Heart left ventricle (tissue), 16 donors: ENCODE data around the gene CTSO. TPM values are rescaled to one million over a fixed set of nuclear protein-coding genes. Genes with fewer than 3 reads are reported as not detected.

Experiments used
- ATAC-seq, 4 donors: fragments of 200-7000 bp; cut with Tn5 transposase; one replicate each; pipeline ENCODE4 v1.9.1; 2020 to 2022; ENCODE audit warnings: moderate library complexity in 4 of 4, mild to moderate bottlenecking in 3 of 4, moderate number of reproducible peaks in 1 of 4
- DNase-seq, 5 donors: peaks; one replicate each; pipeline ENCODE4 v3.0.0-alpha.2; 2020
- H3K27ac ChIP-seq, 12 donors: fragments of 200-600 bp; sonication (generic) in 4 of 12; one replicate each; pipeline versions ENCODE4 v1.5.0 to v1.8.0; 2016 to 2022; ENCODE audit warnings: mild to moderate bottlenecking in 2 of 12
- H3K27me3 ChIP-seq, 9 donors: fragments of 200-600 bp; sonication (generic) in 2 of 9; one replicate each; pipeline versions ENCODE4 v1.5.1 to v1.8.0; 2016 to 2022; ENCODE audit warnings: mild to moderate bottlenecking in 3 of 9
- H3K36me3 ChIP-seq, 9 donors: fragments of 200-600 bp; sonication (generic) in 2 of 9; one replicate each; pipeline versions ENCODE4 v1.5.0 to v1.8.0; 2018 to 2022; ENCODE audit warnings: mild to moderate bottlenecking in 2 of 9
- H3K4me1 ChIP-seq, 12 donors: fragments of 200-600 bp; sonication (generic) in 4 of 12; one replicate each; pipeline versions ENCODE4 v1.5.0 to v1.8.0; 2016 to 2022; ENCODE audit warnings: mild to moderate bottlenecking in 3 of 12
- H3K4me3 ChIP-seq, 12 donors: fragments of 200-600 bp; sonication (generic) in 4 of 12; one replicate each; pipeline versions ENCODE4 v1.5.0 to v1.8.0; 2017 to 2022; ENCODE audit warnings: mild to moderate bottlenecking in 9 of 12, moderate library complexity in 4 of 12
- H3K9me3 ChIP-seq, 12 donors: fragments of 200-600 bp; sonication (generic) in 4 of 12; one replicate each; pipeline versions ENCODE4 v1.5.0 to v1.8.0; 2016 to 2022; ENCODE audit warnings: mild to moderate bottlenecking in 1 of 12
- POLR2A ChIP-seq, 2 donors: fragments of 450-650 bp; IDR thresholded peaks; one replicate each; pipeline ENCODE4 v1.6.1; 2017; ENCODE audit warnings: antibody characterized with exemption in 2 of 2, mild to moderate bottlenecking in 2 of 2, moderate library complexity in 2 of 2
- WGBS, 4 donors: extraction: QIAGEN DNeasy Blood & Tissue Kit in 2 of 4; methylation state at CpG; one replicate each; pipeline versions ENCODE4 v1.1.5 to v1.1.7; 2013 to 2018; 5-methylcytosine and 5-hydroxymethylcytosine counted together
- intact Hi-C, 10 donors: fragments of 100-400 bp; cut with DNase I; formaldehyde crosslinking; loops; one replicate each; pipeline versions ENCODE4 v1.11.1 to v1.14.2; 2022
- polyA plus RNA-seq, 2 donors: library from polyadenylated mRNA; stranded (reverse); fragments of 200-250 nt; gene quantifications; one replicate each; pipeline ENCODE4 v1.2.3, GENCODE V29; 2013
- total RNA-seq, 9 donors: library from RNA; depleted of rRNA in 2 of 9; stranded (reverse); fragments of >200 nt in 2 of 9; fragmentation: NEBNext Ultra II Directional in 3 of 9; extraction: Animal tissue kit (Norgen Biotek cat#: 25700) in 3 of 9; gene quantifications; one replicate each; pipeline versions ENCODE4 v1.1.0 to v1.2.4, GENCODE V29; 2016 to 2023
- TF ChIP-seq, protein P1 (sequence below), 12 donors: fragments of 200-600 bp; sonication (generic) in 4 of 12; IDR thresholded peaks; one replicate each; pipeline versions ENCODE4 v1.5.0 to v1.8.0; 2018 to 2022; ENCODE audit warnings: antibody characterized with exemption in 12 of 12, mild to moderate bottlenecking in 5 of 12
- donor health status: ischemic (EF 13 %, LVEDD 7.1; RV severe dilation, severe dysfunction).
- donor health status: healthy with polysubstance abuse.
- donor health status: DM: no; HTN: yes; CAD: no.
- donor health status: DM: no; HTN: no; CAD: no.
- donor health status: ischemic (EF 25% LVEDD 6.9; RV normal size, moderate dysfunction).
- donor health status: ischemic (EF 25% LVEDD 5.7; RV mildly dilated, moderate dysfunction).
- donor health status: healthy.
- donor health status: DM: yes; HTN: yes; CAD: no.
- donor health status: ischemic (EF 35%, LVEDD 5.7; RV mildly dilated, moderate dysfunction).
- donor health status: nonischemic (EF 11% LVEDD 7.7; RV severe dilation, severe dysfunction).
- donor health status: DM: yes; HTN: yes; CAD: no.
- donor health status: PGD.
- donor health status: ischemic (EF 29% LVEDD 5.4; RV normal size, mild dysfunction).
- donor health status: nonischemic (EF 23%, LVEDD 6.1; RV moderate dilation, normal function).

CTSO gene
- total and polyA plus RNA-seq, 11 donors, result 2.6 to 26.0 (median 7.0) TPM

DNA sequence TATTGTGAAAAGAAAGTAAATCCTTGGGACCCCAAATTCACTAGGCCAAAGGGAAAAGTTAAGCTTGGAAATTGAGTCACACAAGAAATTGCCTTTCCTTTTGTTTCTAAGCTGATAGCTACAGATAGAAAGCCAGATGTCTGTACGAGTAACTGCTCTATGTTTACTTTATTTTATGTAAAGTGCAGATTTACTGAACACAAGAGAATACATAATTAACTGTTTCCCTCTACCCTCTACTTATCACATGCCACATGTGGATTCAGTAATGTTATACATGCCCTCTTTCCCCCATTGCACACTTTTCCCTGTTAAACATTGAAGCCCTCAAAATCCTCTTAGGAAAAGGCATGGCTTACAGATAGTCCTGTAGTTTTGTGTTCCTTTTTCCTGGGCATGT is 66.6 kb downstream of the CTSO start:
- TF ChIP-seq, protein P1, sequence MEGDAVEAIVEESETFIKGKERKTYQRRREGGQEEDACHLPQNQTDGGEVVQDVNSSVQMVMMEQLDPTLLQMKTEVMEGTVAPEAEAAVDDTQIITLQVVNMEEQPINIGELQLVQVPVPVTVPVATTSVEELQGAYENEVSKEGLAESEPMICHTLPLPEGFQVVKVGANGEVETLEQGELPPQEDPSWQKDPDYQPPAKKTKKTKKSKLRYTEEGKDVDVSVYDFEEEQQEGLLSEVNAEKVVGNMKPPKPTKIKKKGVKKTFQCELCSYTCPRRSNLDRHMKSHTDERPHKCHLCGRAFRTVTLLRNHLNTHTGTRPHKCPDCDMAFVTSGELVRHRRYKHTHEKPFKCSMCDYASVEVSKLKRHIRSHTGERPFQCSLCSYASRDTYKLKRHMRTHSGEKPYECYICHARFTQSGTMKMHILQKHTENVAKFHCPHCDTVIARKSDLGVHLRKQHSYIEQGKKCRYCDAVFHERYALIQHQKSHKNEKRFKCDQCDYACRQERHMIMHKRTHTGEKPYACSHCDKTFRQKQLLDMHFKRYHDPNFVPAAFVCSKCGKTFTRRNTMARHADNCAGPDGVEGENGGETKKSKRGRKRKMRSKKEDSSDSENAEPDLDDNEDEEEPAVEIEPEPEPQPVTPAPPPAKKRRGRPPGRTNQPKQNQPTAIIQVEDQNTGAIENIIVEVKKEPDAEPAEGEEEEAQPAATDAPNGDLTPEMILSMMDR (IDR thresholded peaks at IDR 0.05), result no peak
- no peak for TF ChIP-seq POLR2A (IDR thresholded peaks at IDR 0.05)
- WGBS, 4 donors, result 56 to 70% (median 68%) methylated on average over 1 of the region's 1 CpG
- Histone ChIP-seq H3K27ac (no peak overlapping the region), H3K4me1 (peaks cover 0 to 16% (median 0%) of the 10 kb centered on the region in 12 donors), H3K4me3 (no peak overlapping the region), H3K36me3 (no peaks in the 10 kb centered on the region), H3K27me3 (no peaks in the 10 kb centered on the region), H3K9me3 (peaks cover 0 to 10% (median 0%) of the 10 kb centered on the region in 12 donors)
- intact Hi-C loops, result no loop called here
- no peak for ATAC-seq
- DNase-seq, result no peak

DNA sequence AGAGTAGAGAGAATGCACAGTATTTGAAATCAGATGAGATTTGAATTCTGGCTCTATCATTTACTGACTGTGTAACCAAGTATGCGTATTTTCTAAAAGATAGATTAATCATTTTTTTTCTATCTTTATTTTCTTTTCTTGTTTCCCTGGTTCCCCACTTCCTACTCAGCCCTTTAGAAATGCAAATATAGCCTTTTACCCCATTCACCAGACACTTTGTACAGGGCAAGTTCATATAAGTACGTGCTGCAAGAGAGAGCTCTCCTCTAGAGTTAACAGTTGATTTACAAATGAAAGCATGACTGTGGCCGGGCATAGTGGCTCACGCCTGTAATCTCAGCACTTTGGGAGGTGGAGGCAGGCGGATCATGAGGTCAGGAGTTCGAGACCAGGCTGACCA is 68.0 kb downstream of the CTSO start:
- peaks cover 0 to 16% (median 0%) of the 10 kb centered on the region in 12 donors for H3K4me1 ChIP-seq
- no peak for ATAC-seq
- H3K9me3 ChIP-seq, result peaks cover 0 to under 1% (median 0%) of the 10 kb centered on the region in 12 donors
- H3K4me3 ChIP-seq, result no peak overlapping the region
- no peaks in the 10 kb centered on the region for H3K27me3 ChIP-seq
- 56 to 64% (median 64%) methylated on average over 6 of the region's 6 CpGs for WGBS, 4 donors
- TF ChIP-seq POLR2A (IDR thresholded peaks at IDR 0.05), result no peak
- TF ChIP-seq, protein P1 (IDR thresholded peaks at IDR 0.05), result no peak
- intact Hi-C loops, result no loop called here
- no peaks in the 10 kb centered on the region for H3K36me3 ChIP-seq
- no peak for DNase-seq
- H3K27ac ChIP-seq, result no peak overlapping the region

DNA sequence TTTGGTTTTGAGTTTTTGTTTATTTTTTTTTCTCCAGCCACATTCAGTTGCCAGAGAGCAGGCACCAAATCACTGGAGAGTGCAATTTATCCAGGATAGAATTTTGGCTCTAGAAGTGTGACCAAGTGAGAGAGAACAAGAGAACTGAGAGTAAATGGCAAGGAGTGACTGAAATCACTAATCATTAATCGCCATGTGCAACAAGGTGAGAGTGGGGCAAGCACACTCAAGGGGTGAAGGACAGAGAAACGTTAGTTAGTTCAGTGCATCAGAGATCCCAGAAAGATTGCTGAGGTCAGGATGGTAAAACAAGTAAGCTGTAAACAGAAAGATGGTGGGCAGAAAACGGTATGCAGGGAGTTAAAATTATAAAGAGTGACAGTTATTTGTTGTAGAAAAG is 69.8 kb downstream of the CTSO start:
- Histone ChIP-seq H3K36me3 (no peaks in the 10 kb centered on the region), H3K27ac (no peak overlapping the region), H3K27me3 (no peaks in the 10 kb centered on the region), H3K9me3 (no peaks in the 10 kb centered on the region), H3K4me3 (no peak overlapping the region), H3K4me1 (peaks cover 0 to 5% (median 0%) of the 10 kb centered on the region in 12 donors)
- WGBS, 4 donors, result 75 to 85% (median 79%) methylated on average over 3 of the region's 3 CpGs
- ATAC-seq (no peak), DNase-seq (no peak)
- TF ChIP-seq, protein P1 (IDR thresholded peaks at IDR 0.05), result no peak
- TF ChIP-seq POLR2A (IDR thresholded peaks at IDR 0.05), result no peak
- intact Hi-C loops, result no loop called here

DNA sequence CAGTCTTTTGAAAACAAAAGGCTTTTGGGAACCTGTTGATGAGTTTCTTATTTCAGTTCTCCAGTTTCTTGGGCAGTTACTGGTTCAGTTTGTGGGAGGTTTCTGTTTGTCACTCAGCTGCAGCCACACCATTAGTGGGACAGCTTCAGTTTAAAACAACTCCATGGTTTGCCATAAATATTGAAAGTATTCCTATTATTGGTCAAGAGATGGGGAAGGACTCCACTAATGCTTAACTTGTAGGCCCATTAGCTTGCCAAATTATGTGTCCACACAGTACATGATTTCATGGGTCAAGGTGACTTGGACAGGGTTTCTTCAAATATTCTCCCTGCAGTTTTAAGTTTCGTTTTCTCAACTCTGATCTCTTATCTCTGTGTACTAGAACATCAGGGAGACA is 72.1 kb downstream of the CTSO start:
- no peak for ATAC-seq
- no peak overlapping the region for H3K4me3 ChIP-seq
- no peaks in the 10 kb centered on the region for H3K36me3 ChIP-seq
- 56 to 62% (median 60%) methylated on average over 1 of the region's 1 CpG for WGBS, 4 donors
- H3K27me3 ChIP-seq, result no peaks in the 10 kb centered on the region
- intact Hi-C loops, result no loop called here
- TF ChIP-seq POLR2A (IDR thresholded peaks at IDR 0.05), result no peak
- TF ChIP-seq, protein P1 (IDR thresholded peaks at IDR 0.05), result no peak
- H3K9me3 ChIP-seq, result no peaks in the 10 kb centered on the region
- no peak for DNase-seq
- no peak overlapping the region for H3K27ac ChIP-seq
- no peaks in the 10 kb centered on the region for H3K4me1 ChIP-seq
